HUES48 (cell line): ENCODE results near the gene SLC5A3.

Source experiments
- H3K27ac ChIP-seq: one replicate; pipeline ENCODE4 v1.7.0; 2013; ENCODE audit warnings: low read depth, low read length, inconsistent platforms
- H3K27me3 ChIP-seq: 2 replicates; pipeline ENCODE4 v1.6.1; 2013; ENCODE audit warnings: mild to moderate bottlenecking, low read length; ENCODE audit not compliant: control insufficient read depth, insufficient read depth
- H3K36me3 ChIP-seq: 2 replicates; pipeline ENCODE4 v1.6.1; 2013; ENCODE audit warnings: low read length; ENCODE audit not compliant: control insufficient read depth, insufficient read depth
- H3K4me1 ChIP-seq: 2 replicates; pipeline ENCODE4 v1.6.1; 2013; ENCODE audit warnings: mild to moderate bottlenecking, low read length; ENCODE audit not compliant: control insufficient read depth, insufficient read depth
- H3K4me3 ChIP-seq: 2 replicates; pipeline ENCODE4 v1.5.1; 2013; ENCODE audit warnings: mild to moderate bottlenecking, low read depth, low read length
- H3K9ac ChIP-seq: 2 replicates; pipeline ENCODE4 v1.6.1; 2013; ENCODE audit warnings: mild to moderate bottlenecking, low read depth, low read length, moderate library complexity
- H3K9me3 ChIP-seq: 2 replicates; pipeline ENCODE4 v1.6.1; 2013; ENCODE audit warnings: low read length; ENCODE audit not compliant: control insufficient read depth, insufficient read depth

SLC5A3 gene

GRCh38 chr21:34039678-34040382, 33.5 kb upstream of the SLC5A3 start:
- Histone ChIP-seq H3K4me3 (no peak overlapping the region), H3K9ac (no peak overlapping the region), H3K4me1 (peaks cover 8% of the 10 kb centered on the region; the same call in 1 of the 2 replicates), H3K27me3 (no peaks in the 10 kb centered on the region), H3K36me3 (no peaks in the 10 kb centered on the region), H3K9me3 (no peaks in the 10 kb centered on the region), H3K27ac (no peak overlapping the region)

- Histone ChIP-seq H3K9me3 (no peaks in the 10 kb centered on the region), H3K36me3 (no peaks in the 10 kb centered on the region), H3K9ac (no peak overlapping the region), H3K27me3 (no peaks in the 10 kb centered on the region), H3K4me1 (no peaks in the 10 kb centered on the region), H3K27ac (no peak overlapping the region), H3K4me3 (no peak overlapping the region)
These were observed 30.6 kb upstream of the SLC5A3 start for GRCh38 chr21:34042735-34043134.

- Histone ChIP-seq H3K9ac (no peak overlapping the region), H3K9me3 (no peaks in the 10 kb centered on the region), H3K27me3 (no peaks in the 10 kb centered on the region), H3K4me1 (no peaks in the 10 kb centered on the region), H3K4me3 (no peak overlapping the region), H3K36me3 (no peaks in the 10 kb centered on the region), H3K27ac (no peak overlapping the region)
These were observed 30.0 kb upstream of the SLC5A3 start for GRCh38 chr21:34043333-34043732.

GRCh38 chr21:34046917-34047316, 26.5 kb upstream of the SLC5A3 start:
- no peaks in the 10 kb centered on the region for H3K27me3 ChIP-seq
- no peaks in the 10 kb centered on the region for H3K9me3 ChIP-seq
- H3K36me3 ChIP-seq: no peaks in the 10 kb centered on the region
- H3K4me3 ChIP-seq: no peak overlapping the region
- no peaks in the 10 kb centered on the region for H3K4me1 ChIP-seq
- H3K27ac ChIP-seq: no peak overlapping the region
- H3K9ac ChIP-seq: no peak overlapping the region

GRCh38 chr21:34047835-34048234, 25.5 kb upstream of the SLC5A3 start:
- Histone ChIP-seq H3K4me1 (no peaks in the 10 kb centered on the region), H3K4me3 (no peak overlapping the region), H3K27ac (no peak overlapping the region)

GRCh38 chr21:34052171-34052570, 21.2 kb upstream of the SLC5A3 start:
- no peaks in the 10 kb centered on the region for H3K27me3 ChIP-seq
- no peaks in the 10 kb centered on the region for H3K9me3 ChIP-seq
- H3K4me3 ChIP-seq: no peak overlapping the region
- no peaks in the 10 kb centered on the region for H3K36me3 ChIP-seq
- H3K27ac ChIP-seq: no peak overlapping the region
- no peak overlapping the region for H3K9ac ChIP-seq
- no peaks in the 10 kb centered on the region for H3K4me1 ChIP-seq

More at GRCh38 chr21:34047835-34048234, 25.5 kb upstream of the SLC5A3 start:
- H3K36me3 ChIP-seq: no peaks in the 10 kb centered on the region
- H3K9ac ChIP-seq: no peak overlapping the region
- H3K27me3 ChIP-seq: no peaks in the 10 kb centered on the region
- H3K9me3 ChIP-seq: no peaks in the 10 kb centered on the region

- no peak overlapping the region for H3K4me3 ChIP-seq
- no peak overlapping the region for H3K9ac ChIP-seq
- H3K27me3 ChIP-seq: no peaks in the 10 kb centered on the region
- H3K27ac ChIP-seq: no peak overlapping the region
- no peaks in the 10 kb centered on the region for H3K36me3 ChIP-seq
- no peaks in the 10 kb centered on the region for H3K9me3 ChIP-seq
- H3K4me1 ChIP-seq: no peaks in the 10 kb centered on the region
These were observed 19.1 kb upstream of the SLC5A3 start for GRCh38 chr21:34054259-34054658.

GRCh38 chr21:34055615-34056014, 17.8 kb upstream of the SLC5A3 start:
- no peak overlapping the region for H3K27ac ChIP-seq
- H3K4me1 ChIP-seq: no peaks in the 10 kb centered on the region
- H3K27me3 ChIP-seq: no peaks in the 10 kb centered on the region
- H3K36me3 ChIP-seq: no peaks in the 10 kb centered on the region
- no peak overlapping the region for H3K4me3 ChIP-seq
- no peaks in the 10 kb centered on the region for H3K9me3 ChIP-seq
- H3K9ac ChIP-seq: no peak overlapping the region

GRCh38 chr21:34061983-34062382, 11.4 kb upstream of the SLC5A3 start:
- no peak overlapping the region for H3K27ac ChIP-seq
- H3K9ac ChIP-seq: no peak overlapping the region
- H3K36me3 ChIP-seq: no peaks in the 10 kb centered on the region
- no peaks in the 10 kb centered on the region for H3K4me1 ChIP-seq
- no peaks in the 10 kb centered on the region for H3K9me3 ChIP-seq
- no peak overlapping the region for H3K4me3 ChIP-seq
- H3K27me3 ChIP-seq: no peaks in the 10 kb centered on the region

GRCh38 chr21:34065027-34065426, 8.4 kb upstream of the SLC5A3 start:
- H3K36me3 ChIP-seq: no peaks in the 10 kb centered on the region
- no peak overlapping the region for H3K4me3 ChIP-seq
- no peaks in the 10 kb centered on the region for H3K4me1 ChIP-seq
- no peaks in the 10 kb centered on the region for H3K27me3 ChIP-seq
- no peak overlapping the region for H3K27ac ChIP-seq
- no peaks in the 10 kb centered on the region for H3K9me3 ChIP-seq
- no peak overlapping the region for H3K9ac ChIP-seq

GRCh38 chr21:34071683-34072082, 1.7 kb upstream of the SLC5A3 start:
- peaks cover under 1% of the 10 kb centered on the region for H3K36me3 ChIP-seq
- no peaks in the 10 kb centered on the region for H3K9me3 ChIP-seq
- no peak overlapping the region for H3K27ac ChIP-seq
- peaks cover 16% of the 10 kb centered on the region for H3K27me3 ChIP-seq
- H3K4me3 ChIP-seq: no peak overlapping the region
- peaks cover 25% of the 10 kb centered on the region for H3K4me1 ChIP-seq
- H3K9ac ChIP-seq: no peak overlapping the region
